ENCODE results near the gene ANKRD11.
"Not testable (repeated sequence)": the region's sequence is repeated elsewhere in the genome, so short reads cannot be mapped to it uniquely, and the experiment has no call there.

ANKRD11 gene

GRCh38 chr16:89343501-89344457 lies 146.6 kb downstream of the ANKRD11 start:
- no peak for DNase-seq

- DNase-seq: no peak
Observed at GRCh38 chr16:89341697-89342694, 148.4 kb downstream of the ANKRD11 start.

GRCh38 chr16:89341279-89341678 lies 149.1 kb downstream of the ANKRD11 start:
- DNase-seq: no peak

- no peak for DNase-seq
Observed at GRCh38 chr16:89338863-89339262, 151.5 kb downstream of the ANKRD11 start.

- DNase-seq: no peak
Observed at GRCh38 chr16:89337965-89338364, 152.4 kb downstream of the ANKRD11 start.

- DNase-seq: no peak
Observed at GRCh38 chr16:89335803-89336485, 154.4 kb downstream of the ANKRD11 start.

- DNase-seq: no peak
Observed at GRCh38 chr16:89334988-89335802, 155.2 kb downstream of the ANKRD11 start.

- no peak for DNase-seq
Observed at GRCh38 chr16:89334461-89334860, 155.9 kb downstream of the ANKRD11 start.

- DNase-seq: no peak
Observed at GRCh38 chr16:89334050-89334449, 156.3 kb downstream of the ANKRD11 start.

- DNase-seq: not testable (repeated sequence)
Observed at GRCh38 chr16:89333401-89334001, 156.9 kb downstream of the ANKRD11 start.

GRCh38 chr16:89332902-89333245 lies 157.5 kb downstream of the ANKRD11 start:
- DNase-seq: no peak

- DNase-seq: no peak
Observed at GRCh38 chr16:89332243-89332901, 158.0 kb downstream of the ANKRD11 start.

GRCh38 chr16:89331371-89332109 lies 158.8 kb downstream of the ANKRD11 start:
- no peak for DNase-seq

- DNase-seq: peak; percentile 39
Observed at GRCh38 chr16:89330177-89330856, 160.0 kb downstream of the ANKRD11 start.

GRCh38 chr16:89329830-89330176 lies 160.6 kb downstream of the ANKRD11 start:
- DNase-seq: not testable (repeated sequence)

- not testable (repeated sequence) for DNase-seq
Observed at GRCh38 chr16:89328412-89329400, 161.7 kb downstream of the ANKRD11 start.

- no peak for DNase-seq
Observed at GRCh38 chr16:89326721-89327120, 163.6 kb downstream of the ANKRD11 start.

- no peak for DNase-seq
Observed at GRCh38 chr16:89325861-89326471, 164.4 kb downstream of the ANKRD11 start.

Measured in T-helper 9 cell (primary cell).